Right renal cortex interstitium (tissue), 3 donors: Measurements from ENCODE around the gene YWHAE. TPM values are rescaled to one million over a fixed set of nuclear protein-coding genes. Genes with fewer than 3 reads are reported as not detected.
"Not testable (repeated sequence)": the region's sequence is repeated elsewhere in the genome, so short reads cannot be mapped to it uniquely, and the experiment has no call there.

ENCODE experiments used
- DNase-seq, 3 donors: peaks; one replicate each; pipeline ENCODE4 v3.0.0-alpha.2; 2013; ENCODE audit warnings: low read depth in 3 of 3, low spot score in 2 of 3
- polyA plus RNA-seq, 3 donors: library from polyadenylated mRNA; unstranded; fragments of 120-200 nt; gene quantifications; one replicate each; pipeline ENCODE4 v1.2.1, GENCODE V29; 2013; ENCODE audit not compliant: insufficient read length in 3 of 3

YWHAE gene
- polyA plus RNA-seq, 3 donors: 1,197 to 1,229 (median 1,228) TPM

DNA sequence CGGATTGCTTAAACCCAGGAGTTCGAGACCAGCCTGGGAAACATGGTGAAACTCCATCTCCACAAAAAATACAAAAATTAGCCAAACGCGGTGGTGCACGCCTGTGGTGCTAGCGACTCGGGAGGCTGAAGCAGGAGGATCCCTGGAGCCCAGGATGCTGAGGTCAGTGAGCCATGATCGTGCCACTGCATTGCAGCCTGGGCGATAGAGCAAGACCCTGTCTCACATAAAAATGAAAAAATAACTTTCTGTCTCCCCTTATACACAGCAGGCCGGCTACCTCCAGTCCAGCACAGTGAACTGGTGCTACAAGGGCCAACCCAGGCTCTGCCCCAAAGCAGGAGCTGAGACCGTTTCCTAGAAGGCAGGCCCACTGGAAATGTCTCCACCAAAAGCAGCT, 59.7 kb downstream of the YWHAE start:
- no peak for DNase-seq

DNA sequence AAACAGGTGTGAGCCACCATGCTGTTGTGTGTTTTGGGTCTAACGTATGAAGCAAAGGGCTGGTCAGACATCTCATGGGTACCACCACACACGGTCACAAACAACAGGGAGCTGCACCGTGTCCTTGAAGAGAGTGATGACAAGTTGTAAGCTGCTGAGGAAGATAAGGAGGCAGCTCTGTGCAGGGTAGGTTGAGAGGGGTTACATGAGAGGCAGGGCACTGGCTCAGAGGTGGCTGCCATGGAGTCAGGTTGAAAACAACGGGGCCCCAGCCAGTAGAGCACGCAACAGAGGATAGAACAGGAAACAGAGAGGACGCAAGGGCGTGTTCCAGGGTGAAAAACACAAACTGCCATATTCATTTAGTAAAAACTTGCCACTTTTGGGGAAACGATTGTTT, 68.3 kb downstream of the YWHAE start:
- DNase-seq: no peak

DNA sequence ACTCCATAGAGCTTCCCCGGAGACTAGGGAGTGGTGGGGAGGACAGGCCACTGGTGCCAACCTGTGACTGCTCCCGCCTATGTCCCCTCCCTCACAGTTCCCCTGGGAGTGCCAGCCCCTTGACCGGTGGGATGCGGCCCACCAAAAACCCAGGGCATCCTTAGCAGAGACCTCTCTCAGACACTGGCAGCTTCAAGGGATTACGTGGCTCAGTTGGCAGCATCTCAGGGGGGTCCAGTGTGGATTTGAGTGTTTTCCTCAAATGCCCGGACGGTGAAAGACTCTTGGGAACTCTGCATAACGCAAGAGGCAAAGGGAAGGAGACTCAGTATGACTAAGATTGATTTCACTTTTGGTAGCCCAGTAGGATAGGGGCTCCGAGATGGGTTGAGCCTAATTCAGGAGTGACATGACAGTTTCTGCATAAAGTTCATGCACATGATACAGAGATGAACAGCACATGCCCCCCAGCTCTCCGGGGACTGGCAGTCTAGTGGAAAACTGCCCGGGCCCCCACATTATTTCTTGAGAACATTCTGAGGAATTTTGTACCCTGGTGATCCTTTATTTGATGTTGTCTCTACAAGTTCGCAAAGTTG, 70.2 kb downstream of the YWHAE start:
- no peak for DNase-seq

DNA sequence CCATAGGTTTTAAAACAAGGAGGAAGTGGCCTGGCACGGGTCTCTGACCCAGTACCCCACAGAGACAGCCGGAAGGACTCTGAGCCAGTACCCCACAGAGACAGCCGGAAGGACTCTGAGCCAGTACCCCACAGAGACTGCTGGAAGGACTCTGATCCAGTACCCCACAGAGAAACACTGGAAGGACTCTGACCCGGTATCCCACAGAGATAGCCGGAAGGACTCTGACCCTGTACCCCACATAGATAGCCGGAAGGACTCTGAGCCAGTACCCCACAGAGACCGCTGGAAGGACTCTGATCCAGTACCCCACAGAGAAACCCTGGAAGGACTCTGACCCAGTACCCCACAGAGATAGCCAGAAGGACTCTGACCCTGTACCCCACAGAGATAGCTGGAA, 71.6 kb downstream of the YWHAE start:
- DNase-seq: no peak

DNA sequence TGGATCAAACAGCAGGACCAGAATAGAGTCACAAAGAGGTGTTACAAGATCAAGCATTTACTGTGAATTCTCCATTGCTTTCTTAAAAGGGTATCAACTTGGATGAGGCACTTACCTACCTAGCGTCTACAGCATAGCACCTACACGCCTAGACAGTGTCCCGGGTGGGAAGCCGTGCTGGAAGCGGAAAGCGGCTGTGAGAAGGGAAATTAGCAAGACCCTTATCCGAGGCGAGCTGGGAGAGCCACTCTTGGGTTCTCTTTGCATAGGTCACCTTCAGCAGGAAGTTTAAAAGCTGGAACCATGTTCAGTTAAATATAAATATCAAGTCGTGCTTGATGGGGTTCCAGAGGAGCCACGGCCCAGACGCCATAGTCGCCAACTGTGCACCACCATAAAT, 74.3 kb downstream of the YWHAE start:
- no peak for DNase-seq

GRCh38 chr17:1324201-1324771, 75.7 kb downstream of the YWHAE start:
- no peak for DNase-seq

DNA sequence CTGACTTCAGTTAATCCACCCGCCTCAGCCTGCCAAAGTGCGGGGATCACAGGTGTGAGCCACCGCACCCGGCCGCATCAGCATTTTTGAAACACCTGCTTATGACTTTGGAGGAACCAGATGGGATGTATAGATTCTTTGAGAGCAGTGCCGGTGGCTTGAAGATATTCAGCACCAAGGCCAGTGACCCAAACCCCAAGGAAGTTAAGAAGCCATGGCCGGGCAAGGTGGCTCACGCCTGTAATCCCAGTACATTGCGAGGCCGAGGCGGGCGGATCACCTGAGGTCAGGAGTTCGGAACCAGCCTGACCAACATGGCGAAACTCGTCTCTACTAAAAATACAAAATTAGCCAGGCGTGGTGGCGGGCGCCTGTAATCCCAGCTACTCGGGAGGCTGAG, 76.7 kb downstream of the YWHAE start:
- DNase-seq: no peak

DNA sequence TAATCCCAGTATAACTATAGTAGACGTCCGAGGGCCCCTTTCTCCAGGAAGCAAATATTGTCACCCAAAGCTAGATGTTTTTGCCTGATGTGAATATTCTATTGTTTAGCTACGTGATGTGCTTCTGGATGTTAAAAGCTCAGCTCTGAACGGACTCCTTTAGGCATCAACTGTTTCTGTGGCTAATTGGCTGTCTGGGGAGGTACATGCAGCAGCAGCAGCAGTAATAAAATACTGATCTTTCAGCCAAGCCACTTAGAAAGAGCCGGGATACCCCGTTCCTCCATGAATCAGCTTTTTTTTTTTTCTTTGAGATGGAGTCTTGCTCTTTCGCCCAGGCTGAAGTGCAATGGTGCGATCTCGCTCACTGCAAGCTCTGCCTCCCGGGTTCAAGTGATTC, 77.5 kb downstream of the YWHAE start:
- DNase-seq: no peak

DNA sequence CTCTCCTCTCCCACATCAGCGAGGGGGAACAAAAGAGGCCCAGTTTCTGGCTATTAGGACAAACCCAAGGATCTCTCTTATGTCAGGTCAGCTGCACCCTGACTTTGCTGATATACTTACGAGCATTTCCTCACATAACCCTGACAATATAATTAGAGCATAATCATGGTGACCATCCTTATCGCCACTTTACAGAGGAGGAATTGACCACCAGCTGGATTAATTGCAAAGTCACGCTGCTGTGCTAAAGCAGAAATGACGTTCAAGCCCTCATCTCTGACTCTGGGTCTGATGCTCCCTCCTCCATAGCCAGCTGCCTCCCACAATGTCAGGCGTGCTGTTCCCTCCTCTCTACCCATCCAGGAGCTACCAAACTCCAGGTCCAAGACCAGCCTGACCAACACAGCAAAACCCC, 78.0 kb downstream of the YWHAE start:
- no peak for DNase-seq

GRCh38 chr17:1315891-1316403, 84.1 kb downstream of the YWHAE start:
- DNase-seq: no peak

DNA sequence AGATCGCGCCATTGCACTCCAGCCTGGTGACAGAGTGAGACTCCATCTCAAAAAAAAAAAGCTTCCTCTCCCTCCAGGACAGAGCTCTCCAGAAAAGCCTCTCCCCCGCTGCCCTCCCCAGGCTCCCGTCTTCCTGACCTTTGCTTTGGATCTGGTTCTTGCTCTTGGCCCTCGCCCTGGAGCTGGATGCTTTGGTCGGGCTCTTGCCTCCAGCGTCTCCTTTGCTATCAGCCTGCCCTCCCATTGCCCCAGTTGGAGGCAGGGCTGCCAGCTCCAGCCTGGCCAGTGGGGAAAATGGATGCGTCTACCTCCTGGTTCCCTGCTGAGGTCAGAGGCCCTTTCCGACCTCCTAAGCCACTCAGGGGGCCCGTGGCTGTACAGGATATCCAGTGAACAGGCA, 84.6 kb downstream of the YWHAE start:
- no peak for DNase-seq

DNA sequence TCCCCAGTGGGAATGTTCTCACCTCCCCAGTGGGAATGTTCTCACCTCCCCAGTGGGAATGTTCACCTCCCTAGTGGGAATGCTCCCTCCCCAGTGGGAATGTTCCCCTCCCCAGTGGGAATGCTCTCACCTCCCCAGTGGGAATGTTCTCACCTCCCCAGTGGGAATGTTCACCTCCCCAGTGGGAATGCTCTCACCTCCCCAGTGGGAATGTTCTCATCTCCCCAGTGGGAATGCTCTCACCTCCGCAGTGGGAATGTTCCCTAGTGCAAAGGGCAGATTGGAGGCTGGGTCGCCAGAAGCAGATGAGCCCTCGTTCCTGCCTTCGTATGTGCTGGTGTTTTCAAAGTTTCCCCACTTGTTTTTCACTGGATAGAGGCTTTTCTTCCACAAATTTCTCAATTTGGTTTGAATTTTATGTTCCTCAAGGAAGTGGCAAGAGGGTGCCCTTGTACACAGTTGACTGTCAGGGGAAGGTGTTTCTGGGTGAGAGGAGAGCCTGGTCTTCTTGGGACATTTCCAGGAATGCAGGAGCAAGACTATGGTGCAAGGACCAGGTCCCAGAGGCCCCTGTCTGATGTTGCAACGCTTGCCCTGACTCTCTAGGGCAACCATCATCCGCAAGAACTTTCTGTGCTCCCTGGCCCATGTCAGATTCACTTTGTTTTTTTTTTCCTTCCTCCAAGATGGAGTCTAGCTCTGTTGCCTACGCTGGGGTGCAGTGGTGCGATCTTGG, 86.6 kb downstream of the YWHAE start:
- DNase-seq: no peak

GRCh38 chr17:1312261-1312870, 87.7 kb downstream of the YWHAE start:
- no peak for DNase-seq

DNA sequence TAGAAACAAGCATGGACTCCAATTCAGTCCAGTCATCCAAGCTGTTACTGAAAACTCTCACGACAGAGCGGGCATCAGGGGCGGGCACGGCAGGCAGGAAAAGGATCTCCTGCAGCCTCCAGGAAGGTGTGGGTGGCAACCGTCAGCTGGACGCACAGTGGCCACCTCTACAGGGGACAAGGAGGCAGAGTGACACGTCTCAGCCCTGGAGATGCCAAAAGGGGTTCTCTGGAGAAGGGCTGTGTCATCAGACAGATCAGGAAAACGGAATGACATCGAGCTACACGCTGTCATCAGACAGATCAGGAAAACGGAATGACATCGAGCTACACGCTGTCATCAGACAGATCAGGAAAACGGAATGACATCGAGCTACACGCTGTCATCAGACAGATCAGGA, 92.2 kb downstream of the YWHAE start:
- not testable (repeated sequence) for DNase-seq

DNA sequence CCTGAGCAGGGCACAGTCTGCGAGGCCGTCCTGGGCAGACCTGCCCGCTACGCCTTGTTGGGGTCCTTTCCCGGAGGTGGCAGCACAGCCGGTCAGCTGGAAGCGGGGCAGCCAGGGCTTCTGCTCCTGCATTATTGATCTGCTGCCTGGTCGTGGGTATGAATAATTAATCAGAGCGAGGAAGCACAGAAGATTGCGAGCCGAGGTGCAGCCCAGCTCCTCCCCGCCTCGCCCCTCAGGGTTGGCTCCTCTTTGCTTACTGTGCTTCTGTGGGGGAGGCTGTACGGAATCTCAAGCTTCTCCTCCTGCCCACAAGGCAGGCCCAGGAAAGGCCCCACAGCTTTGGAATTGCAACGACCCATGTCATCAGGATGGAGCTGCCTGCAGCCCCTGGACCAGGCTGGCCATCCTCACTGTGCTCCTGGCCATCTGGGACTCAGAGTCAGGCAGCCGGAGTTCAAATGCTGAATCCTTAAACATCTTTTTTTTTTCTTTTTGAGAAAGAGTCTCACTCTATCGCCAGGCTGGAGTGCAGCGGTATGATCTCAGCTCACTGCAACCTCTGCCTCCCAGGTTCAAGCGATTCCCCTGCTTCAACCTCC, 95.0 kb downstream of the YWHAE start:
- DNase-seq: no peak

- no peak for DNase-seq
These were observed 95.5 kb downstream of the YWHAE start for GRCh38 chr17:1304522-1304921.

- no peak for DNase-seq
These were observed 97.3 kb downstream of the YWHAE start for GRCh38 chr17:1302761-1303160.

DNA sequence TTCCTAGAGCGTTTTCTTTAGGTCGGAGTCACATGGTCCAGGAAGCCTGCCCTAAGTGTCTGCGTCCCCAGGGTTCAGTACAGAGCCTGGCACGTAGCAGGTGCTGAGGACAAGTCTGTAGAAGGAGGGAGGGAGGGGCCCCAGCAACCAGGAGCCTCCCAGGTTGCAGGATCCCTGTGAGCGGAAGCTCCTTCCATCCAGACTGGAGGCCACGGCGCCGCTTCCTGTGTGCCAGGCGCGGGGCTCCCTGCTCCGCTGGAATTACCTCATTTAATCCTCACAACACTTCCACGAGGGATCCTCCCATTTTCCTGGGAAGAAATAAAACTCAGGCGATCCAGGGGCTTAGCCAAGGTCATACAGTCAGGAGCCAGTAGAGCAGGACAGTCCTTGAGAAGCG, 98.5 kb downstream of the YWHAE start:
- DNase-seq: no peak

DNA sequence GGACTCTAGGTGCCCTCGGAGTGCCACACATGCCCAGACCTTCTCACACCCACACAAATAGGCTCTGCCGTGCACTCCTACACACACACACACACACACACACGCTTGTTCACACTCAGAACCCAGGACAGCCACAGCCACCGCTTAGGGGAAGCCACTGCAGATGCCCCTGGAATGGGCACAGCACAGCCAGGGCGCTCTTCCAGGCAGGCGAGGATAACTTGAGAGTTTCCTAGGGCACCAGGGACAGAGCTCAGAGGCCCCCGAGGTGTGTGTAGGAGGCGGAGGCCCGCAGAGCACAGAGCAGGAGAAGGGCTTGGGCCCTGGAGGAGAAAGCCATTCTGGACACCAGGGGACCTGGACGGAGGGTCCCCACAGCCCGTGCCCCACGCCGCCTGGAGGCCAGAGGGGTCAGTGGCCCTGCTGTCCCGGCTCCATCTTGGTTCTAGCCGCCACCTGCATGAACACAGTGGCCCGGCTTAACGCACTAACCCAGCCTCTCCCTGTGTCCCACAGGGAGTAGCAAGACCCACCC, 99.6 kb downstream of the YWHAE start:
- DNase-seq: no peak

- no peak for DNase-seq
These were observed 100.3 kb downstream of the YWHAE start for GRCh38 chr17:1299552-1300370.
